HTERT RPE-1 (cell line): ENCODE data around the gene SUGP1.

ENCODE experiments used
- in situ Hi-C: fragments of 300-500 bp; cut with MboI; formaldehyde crosslinking; loops from 4 replicates; pipeline ENCODE4 v1.14.3; 2020; ENCODE audit warnings: low sequenced_read_pairs

The SUGP1 gene

DNA sequence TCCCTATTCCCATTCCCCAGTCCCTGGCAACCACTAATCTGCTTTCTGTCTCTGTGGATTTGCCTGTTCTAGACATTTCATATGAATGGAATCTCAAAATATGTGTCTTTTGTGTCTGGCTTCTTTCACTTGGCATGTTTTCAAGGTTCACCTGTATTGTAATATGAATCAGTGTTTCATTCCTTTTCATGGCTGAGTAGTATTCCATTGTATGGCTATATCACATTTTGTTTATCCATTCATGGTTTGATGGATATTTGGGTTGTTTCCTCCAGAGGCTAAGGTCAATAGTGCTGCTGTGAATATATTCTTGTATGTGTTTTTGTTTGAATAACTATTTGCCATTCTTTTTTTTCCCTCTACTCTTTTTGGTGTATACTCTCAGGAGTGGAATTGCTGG lies 84.1 kb downstream of the SUGP1 start:
- in situ Hi-C loops, result no loop called here

DNA sequence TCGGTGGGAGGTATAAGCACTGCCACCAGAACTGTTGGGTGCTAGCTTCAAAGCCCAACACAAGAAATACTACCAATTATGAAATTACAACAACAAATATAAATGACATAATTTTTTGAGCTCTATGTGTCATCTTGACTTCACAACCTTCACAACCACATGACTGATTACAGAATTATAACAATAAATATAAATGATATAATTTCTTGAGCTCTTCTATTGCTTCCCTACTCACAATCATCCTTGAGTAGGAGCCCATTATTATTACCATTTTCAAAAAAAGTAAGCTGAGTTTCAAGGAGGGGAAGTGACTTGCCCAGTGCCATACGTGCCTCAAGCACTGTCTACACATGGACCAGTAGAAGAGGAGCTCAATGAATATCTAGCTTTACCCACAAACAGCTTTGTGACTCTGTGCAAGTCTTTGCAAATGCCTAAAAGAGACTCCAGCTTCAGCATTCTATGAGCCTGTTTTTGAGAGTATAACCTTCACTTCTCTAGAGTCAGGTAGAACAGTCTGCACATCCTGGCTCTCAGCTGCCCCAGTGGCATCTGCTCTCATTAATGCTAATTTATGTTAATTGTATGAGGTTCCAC lies 86.0 kb downstream of the SUGP1 start:
- in situ Hi-C loops, result no loop called here

DNA sequence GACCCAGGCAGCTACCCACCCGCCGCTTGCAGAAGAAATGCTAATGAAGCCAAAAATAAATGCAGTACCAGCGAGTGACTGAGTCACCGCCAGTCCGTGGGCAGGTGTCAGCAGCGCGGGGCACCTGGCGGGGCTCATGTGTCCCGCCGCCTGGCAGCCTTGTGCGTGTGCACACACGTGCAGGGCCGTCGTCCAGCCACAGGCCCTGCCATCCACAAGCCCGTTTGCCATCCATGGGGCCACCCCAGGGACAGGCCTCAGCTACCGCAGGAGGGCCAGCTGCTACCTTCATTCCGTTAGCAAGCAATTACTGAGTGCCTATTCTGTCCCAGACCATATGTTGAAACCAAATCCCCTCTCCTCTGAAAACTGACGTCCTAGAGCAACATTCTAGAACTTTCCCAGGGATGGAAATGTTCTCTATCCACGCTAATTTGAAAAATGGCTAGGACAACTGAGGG lies 88.0 kb downstream of the SUGP1 start:
- in situ Hi-C loops, result no loop called here

DNA sequence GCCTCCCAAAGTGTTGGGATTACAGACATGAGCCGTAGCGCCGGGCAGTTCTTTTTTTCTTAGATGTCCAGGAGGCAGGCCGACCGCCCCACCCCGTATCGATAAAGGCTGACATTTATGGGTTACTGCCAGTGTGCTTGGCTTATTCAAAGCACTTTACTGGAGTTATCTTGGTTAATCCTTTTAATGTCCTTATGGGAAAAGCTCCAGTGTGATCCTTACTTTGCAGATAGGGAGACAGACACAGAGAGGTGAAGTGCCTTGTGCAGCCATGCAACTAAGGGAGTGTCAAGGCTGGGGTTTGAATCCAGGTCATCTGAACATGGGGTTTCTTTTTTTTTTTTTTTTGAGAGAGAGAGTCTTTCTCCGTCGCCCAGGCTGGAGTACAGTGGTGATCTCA lies 89.3 kb downstream of the SUGP1 start:
- in situ Hi-C loops, result no loop called here

DNA sequence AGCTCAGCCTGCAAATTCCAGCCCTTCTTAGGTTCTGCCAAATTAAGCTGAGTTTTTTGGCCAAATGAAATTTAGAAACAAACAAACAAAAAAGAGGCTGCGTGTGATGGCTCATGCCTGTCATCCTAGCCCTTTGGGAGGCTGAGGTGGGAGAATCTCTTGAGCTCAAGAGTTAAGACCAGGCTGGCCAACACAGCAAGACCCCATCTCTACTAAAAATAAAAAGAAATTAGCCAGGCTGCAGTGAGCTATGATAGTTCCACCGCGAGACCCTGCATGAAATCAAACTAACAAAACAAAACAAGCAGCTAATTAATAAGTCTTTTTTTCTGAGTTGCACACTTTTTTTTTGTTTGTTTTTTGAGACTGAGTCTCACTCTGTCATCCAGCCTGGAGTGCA lies 90.6 kb downstream of the SUGP1 start:
- in situ Hi-C loops, result no loop called here

DNA sequence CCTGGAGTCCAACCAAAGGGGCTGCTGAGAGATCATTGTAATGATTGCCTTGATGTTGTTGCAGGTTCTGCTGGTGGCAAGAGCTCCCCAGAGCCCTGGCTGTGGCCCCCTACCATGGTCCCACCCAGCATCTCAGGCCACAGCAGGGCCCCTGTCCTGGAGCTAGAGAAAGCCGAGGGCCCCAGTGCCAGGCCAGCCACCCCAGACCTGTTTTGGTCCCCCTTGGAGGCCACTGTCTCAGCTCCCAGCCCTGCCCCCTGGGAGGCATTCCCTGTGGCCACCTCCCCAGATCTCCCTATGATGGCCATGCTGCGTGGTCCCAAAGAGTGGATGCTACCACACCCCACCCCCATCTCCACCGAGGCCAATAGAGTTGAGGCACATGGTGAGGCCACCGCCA lies 93.1 kb downstream of the SUGP1 start:
- in situ Hi-C loops, result no loop called here

DNA sequence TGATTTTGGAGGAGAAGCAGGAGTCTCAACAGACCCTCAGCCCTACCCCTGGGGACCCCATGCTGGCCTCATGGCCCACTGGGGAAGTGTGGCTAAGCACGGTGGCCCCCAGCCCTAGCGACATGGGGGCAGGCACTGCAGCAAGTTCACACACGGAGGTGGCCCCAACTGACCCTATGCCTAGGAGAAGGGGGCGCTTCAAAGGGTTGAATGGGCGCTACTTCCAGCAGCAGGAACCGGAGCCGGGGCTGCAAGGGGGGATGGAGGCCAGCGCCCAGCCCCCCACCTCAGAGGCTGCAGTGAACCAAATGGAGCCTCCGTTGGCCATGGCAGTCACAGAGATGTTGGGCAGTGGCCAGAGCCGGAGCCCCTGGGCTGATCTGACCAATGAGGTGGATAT lies 93.6 kb downstream of the SUGP1 start:
- in situ Hi-C loops, result no loop called here

DNA sequence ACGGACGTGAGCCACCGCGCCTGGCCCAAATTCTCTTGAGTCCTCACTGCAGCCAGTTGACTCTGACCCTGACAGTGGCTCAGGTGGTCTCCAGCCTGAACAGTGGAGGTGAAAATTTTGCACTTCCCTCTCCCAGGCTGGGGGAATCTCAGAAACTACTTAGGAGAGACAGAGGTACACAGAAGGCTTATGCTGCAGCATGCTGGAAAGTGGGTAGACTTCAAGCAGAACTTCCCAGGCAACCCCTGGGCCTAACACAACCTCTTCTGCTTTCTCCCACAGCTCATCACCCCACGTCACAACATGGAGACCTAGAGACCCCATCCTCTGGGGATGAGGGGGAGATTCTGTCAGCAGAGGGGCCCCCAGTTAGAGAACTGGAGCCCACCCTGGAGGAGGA lies 94.1 kb downstream of the SUGP1 start:
- in situ Hi-C loops, result no loop called here
